ENCODE results near the gene SKA1.
"Not testable (repeated sequence)": the region's sequence is repeated elsewhere in the genome, so short reads cannot be mapped to it uniquely, and the experiment has no call there.

The SKA1 gene

DNA sequence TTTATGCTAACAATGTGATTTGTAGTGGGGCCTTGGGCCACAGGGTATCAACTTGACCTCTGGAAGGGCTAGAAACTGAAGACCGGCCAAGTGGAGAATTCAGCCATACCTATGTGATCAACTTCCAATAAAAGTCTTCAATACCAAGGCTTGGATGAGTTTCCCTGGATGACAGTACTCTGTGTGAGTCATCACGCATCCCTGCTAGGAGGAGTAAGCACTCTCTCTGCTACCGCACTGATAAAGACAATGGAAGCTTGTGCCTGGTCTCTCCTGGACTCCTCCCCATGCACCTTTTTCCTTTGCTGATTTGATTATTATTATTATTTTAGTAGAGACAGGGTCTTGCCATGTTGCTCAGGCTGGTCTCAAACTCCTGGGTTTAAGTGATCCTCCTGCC, 58.1 kb downstream of the SKA1 start:
- DNase-seq: no peak

DNA sequence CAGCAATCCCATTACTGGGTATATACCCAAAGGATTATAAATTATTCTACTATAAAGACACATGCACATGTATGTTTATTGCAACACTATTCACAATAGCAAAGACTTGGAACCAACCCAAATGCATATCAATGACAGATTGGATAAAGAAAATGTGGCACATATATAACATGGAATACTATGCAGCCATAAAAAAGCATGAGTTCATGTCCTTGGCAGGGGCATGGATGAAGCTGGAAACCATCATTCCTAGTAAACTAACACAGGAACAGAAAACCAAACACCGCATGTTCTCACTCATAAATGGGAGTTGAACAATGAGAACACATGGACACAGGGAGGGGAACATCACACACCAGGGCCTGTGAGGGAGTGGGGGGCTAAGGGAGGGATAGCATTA, 61.9 kb downstream of the SKA1 start:
- DNase-seq: not testable (repeated sequence)

DNA sequence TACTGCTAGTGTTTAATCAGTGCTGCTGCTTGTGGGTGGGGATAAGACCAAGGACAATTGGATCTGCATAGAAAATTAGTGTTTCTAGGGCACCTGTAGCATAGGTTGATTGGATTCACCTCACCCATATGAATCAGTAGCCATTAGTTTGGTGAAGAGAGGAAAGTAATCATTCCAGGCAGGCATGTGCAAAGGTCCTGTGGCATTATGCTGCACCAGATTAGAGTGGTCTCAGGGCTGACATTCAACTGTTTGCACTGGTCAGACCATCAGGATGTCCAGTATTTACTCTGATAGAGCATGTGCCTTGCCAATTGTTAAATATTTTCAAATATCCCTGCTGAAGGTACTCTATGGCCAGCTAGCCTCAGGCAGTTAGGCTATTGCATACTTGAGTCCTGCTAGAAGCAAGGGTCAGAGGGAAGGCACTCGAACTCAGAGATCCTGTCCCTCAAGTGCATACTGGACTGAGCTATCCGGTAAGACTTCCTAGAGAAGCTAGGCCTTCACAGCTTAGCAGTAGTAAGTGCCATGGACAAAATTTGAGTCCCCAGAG, 64.7 kb downstream of the SKA1 start:
- DNase-seq: no peak

DNA sequence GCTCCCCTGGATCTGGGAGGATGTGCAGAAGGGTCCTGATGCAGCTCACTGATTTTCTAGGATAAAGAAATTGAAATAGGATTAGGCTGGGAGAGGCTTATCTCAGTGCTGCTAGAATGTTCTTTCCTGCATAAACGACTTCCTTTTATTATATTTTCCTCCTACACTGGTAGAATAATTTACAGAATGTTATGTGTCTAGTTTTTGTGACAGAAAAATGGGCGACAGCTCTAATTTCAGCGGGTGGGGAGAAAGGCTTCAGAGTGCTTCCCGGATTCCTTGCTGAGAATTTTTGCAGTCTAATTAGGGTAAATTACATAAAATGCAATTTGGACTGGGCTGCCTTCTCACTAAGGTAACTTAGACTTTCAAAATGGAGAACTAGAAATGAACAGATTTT, 66.2 kb downstream of the SKA1 start:
- no peak for DNase-seq

DNA sequence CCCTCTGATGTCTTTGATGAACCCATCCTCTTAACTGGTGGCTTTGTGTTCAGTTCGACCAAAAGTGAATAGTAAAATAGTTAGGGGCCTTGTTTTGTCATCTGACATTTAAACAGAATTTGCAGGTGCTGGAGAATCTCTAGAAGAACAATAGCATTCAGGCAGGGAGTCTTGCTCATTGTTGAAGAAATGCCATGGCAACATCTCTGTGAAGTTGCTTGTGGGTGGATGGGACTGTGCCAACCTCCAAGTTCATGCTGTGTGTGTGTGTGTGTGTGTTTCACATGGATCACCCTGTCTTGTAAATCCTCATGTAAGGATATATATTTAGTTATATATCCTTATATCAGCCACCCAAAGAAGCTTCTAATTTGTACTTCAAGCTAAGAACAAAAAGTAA, 66.7 kb downstream of the SKA1 start:
- no peak for DNase-seq

Data from DMS153 (cell line).